Inflammatory macrophage treated with lipopolysaccharide for 4 hours (primary cell): Measurements from ENCODE around the gene ZEB1.
"Not testable (repeated sequence)": the region's sequence is repeated elsewhere in the genome, so short reads cannot be mapped to it uniquely, and the experiment has no call there.

Experiments used
- DNase-seq: peaks from one replicate; pipeline ENCODE4 v3.0.0-alpha.2; 2020

Gene ZEB1

DNA sequence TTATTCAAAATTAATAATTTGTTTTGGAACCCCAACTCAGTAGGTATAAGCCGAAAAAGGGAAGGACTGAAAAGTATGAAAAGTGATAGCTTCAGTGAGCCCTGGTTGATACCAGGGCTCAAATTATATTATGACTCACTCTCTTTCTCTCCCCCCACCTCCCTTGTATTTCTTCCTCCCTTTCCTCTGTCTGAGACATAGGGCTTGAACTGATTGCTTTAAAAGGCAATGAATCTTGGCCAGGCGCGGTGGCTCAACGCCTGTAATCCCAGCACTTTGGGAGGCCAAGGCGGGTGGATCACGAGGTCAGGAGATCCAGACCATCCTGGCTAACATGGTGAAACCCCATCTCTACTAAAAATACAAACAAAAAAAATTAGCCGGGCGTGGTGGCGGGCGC, 108.3 kb downstream of the ZEB1 start:
- not testable (repeated sequence) for DNase-seq

DNA sequence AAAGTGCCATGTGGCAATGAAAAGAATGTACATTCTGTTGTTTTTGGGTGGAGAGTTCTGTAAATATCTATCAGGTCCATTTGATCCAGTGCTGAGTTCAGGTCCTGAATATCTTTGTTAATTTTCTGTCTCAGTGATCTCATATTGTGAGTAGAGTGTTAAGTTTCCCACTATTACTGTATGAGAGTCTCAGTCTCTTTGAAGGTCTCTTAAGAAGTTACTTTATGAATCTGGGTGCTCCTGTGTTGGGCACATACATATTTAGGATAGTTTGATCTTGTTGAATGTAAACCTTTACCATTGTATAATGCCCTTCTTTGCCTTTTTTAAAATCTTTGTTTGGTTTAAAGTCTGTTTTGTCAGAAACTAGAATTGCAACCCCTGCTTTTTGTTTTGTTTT, 109.5 kb downstream of the ZEB1 start:
- not testable (repeated sequence) for DNase-seq

DNA sequence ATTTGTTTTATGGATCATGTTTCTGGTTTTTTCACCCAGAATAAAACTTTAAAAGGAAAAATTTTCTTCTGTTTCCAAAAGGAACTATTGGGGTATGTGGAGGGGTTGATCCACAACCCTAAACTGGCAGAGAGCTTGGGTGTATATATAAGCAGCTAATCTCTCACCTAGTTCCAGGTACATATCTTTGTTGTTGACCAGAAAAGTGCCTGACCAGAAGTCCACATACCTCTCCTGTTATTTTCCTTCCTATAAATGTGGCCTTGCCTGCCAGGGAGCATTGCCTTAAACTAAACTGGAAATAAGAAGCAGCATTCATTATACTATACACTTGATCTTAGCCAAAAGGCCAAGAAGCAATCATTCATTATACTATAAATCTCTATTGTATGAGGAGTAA, 112.0 kb downstream of the ZEB1 start:
- DNase-seq: no peak

DNA sequence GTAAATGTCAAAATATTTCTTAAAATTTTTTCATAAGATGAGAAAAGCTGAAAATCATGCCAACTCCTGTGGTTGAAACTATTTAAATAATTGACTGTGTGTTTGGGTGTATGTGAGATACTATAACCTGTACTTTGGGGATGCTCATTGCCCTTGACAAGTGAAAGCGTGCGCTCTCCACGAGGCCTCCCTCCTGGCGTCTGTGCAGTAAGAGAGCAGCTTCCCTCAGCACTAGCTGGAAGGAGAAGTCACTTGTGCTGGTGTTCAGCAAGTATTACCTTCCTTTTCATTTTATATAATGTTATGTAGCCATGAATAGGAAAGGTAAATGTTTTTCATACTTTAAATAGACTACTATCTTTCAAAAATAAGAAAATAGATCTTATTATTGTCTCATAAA, 118.9 kb downstream of the ZEB1 start:
- DNase-seq: no peak

DNA sequence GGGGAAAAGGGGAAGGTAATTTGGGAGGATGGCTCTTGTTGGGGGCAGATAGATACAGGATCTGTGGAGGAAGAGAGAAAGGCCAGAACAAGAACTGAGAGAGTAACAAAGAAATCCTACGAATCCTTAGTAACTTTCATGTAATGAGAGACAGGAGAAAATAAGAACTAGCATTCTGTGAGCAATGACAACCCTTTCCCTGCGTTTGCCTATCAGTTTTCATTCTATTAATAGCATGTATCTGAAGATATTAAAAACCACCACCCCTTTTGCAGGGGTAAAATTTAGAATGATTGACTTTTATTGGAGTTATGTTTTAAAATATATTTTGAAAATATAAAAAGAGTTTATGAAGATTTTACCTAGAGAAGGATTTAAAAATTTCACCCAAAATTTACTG, 132.8 kb downstream of the ZEB1 start:
- DNase-seq: no peak

DNA sequence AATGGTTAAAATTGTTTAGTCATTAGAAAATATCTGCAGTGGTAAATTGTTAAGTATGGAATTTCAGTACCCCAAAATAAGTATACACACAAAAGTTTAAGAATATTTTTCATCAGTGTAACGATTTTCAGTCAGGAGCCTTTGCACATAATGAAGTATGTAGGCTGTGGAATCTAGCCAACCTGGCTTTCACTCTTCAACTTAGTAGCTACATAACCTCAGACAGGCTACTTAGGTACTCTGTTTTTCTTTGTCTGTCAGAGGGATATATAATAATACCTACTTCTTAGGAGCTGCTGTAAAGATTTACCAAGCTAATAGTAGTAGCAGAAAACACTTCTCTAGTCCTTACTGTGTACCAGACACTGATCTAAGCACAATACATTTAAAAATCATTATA, 137.5 kb downstream of the ZEB1 start:
- no peak for DNase-seq

DNA sequence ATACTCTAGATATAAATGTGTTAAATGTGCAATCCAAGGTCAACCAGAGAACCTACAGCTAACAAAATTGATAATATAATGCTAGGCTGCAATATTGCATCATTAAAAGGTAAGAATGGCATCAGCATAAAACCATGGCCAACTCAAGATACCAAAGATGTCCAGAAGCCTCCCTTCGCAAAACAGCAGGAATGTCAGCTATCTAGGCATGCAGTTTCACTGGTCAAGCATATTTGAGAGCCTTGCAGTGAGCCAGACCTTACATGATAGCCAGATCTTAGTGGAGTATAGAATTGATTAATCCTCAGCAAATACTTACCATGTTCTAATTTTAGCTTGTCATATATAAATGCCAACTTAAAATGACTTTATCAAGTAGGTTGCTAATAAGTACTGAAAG, 138.8 kb downstream of the ZEB1 start:
- no peak for DNase-seq

DNA sequence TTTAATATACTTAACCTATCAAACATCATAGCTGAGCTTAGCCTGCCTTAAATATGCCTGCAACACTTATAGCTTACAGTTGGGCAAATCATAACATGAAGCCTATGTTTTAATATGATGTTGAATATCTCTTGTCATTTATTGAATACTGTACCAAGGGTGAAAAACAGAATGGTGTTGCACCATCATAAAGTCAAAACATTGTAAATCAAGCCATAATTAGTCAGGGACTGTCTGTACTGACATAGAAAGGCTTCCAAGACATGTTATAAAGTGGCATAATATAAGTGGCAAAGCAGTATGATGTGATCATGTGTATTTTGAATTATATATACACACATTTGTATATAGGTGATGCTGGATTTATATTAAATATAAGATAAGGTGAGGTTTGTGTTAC, 140.0 kb downstream of the ZEB1 start:
- DNase-seq: no peak

GRCh38 chr10:31460242-31460641, 141.2 kb downstream of the ZEB1 start:
- DNase-seq: no peak

DNA sequence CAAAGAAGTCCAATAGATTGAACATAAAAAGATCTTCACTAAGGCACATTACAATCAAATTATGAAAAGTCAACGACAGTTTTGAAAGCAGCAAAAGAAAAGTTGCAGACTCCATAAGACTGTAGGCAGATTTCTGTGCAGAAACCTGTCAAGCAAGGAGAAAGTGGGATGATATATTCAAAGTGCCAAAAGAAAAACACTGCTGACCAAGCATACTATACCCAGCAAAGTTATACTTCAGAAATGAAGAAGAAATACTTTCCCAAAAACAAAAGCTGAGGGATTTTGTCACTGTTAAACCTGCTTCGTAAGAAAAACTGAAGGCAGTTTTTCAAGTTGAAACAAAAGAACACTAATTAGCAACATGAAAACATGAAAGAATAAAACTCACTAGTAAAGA, 145.5 kb downstream of the ZEB1 start:
- DNase-seq: no peak

DNA sequence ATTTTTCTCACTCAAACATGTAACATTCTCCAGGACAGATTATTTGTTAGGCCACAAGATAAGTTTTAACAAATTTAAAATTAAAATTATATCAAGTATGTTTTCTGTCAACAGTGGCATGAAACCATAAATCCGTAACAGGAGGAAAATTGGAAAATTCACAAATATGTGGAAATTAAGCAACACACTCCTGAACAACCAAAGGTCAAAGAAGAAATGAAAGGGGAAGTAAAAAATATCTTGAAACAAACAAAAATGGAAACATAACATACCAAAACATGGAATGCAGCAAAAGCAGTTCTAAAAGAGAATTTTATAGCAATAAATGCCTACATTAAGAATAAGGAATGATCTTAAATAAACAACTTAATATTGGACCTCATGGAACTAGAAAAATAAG, 147.3 kb downstream of the ZEB1 start:
- no peak for DNase-seq

DNA sequence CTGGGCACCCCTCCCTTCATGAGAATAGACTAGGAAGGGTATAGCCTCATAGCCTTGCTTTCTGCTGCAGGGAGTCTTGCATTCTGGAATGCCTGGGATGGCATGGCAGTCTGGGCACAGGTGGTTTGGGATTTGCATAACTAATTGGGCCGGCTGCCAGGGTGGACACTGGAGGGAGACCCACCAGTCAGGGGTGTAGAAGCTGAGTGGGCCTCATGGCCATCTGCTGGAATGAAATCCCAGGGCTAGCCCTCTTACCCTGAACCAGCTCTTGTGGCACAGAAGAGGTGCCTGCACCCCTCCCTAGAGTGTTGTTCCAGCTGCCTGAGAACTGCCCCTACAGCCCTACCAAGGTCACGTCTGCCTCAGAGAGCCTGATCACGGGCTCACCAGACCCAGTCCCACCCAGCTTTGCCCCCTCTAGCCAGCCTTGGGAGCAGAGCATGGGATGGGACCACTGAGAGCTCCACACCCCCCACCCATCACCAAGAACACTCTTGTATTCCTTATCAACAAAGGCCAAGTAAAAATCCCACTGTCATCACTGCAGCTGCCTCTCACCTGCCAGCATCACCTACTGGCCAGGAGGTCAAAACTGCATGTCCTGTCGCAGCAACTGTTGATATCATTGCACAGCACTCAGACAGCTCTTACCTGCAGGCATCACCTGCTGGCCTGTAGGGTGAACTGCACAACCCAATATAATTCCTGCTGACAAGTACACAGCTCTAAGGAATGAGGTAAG, 148.9 kb downstream of the ZEB1 start:
- no peak for DNase-seq

GRCh38 chr10:31468536-31468859, 149.5 kb downstream of the ZEB1 start:
- DNase-seq: no peak

DNA sequence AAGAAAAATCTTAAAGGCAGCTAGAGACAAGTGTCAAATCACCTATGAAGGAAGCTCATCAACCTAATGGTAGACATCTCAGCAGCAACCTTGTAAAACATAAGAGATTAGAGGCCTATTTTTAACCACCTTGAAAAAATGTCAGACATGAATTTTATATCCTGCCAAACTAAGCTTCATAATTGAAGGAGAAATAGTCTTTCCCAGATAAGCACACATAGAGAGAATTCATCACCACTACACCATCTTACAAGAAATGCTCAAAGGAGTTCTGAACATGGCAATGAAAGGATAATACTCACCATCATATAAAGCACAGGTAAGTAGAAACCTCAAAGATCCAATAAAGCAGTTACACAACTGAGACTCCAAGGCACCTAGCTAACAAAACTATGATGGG, 156.5 kb downstream of the ZEB1 start:
- no peak for DNase-seq

DNA sequence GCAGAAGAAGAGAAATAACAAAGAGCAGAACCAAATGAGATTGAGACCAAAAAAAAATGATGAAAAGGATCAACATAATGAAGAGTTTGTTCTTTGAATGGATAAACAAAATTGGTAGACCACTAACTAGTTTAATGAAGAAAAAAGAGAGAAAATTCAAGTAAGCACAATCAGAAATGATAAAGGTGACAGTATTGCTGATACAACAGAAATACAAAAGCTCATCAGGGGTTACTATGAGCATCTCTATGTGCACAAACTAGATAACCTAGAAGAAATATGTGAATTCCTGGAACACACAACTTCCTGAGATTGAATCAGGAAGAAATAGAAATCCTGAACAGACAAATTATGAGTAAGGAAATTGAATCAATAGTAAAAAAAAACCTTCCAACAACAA, 157.1 kb downstream of the ZEB1 start:
- DNase-seq: no peak

- DNase-seq: no peak
Measured at GRCh38 chr10:31477584-31477983, 158.6 kb downstream of the ZEB1 start.

- DNase-seq: no peak
Measured at GRCh38 chr10:31479752-31480151, 160.7 kb downstream of the ZEB1 start.

- no peak for DNase-seq
Measured at GRCh38 chr10:31483546-31483945, 164.5 kb downstream of the ZEB1 start.

- DNase-seq: no peak
Measured at GRCh38 chr10:31484431-31485135, 165.6 kb downstream of the ZEB1 start.

GRCh38 chr10:31490858-31491504, 172.0 kb downstream of the ZEB1 start:
- DNase-seq: peak; percentile 43

GRCh38 chr10:31507427-31507826, 188.4 kb downstream of the ZEB1 start:
- no peak for DNase-seq

- DNase-seq: no peak
Measured at GRCh38 chr10:31508234-31508633, 189.2 kb downstream of the ZEB1 start.

GRCh38 chr10:31508882-31509281, 189.9 kb downstream of the ZEB1 start:
- no peak for DNase-seq

- DNase-seq: peak; percentile 43
Measured at GRCh38 chr10:31509989-31510388, 191.0 kb downstream of the ZEB1 start.
